HepG2 (cell line): ENCODE data around the gene UBE2O. TPM values are rescaled to one million over a fixed set of nuclear protein-coding genes. Genes with fewer than 3 reads are reported as not detected.

Experiments
- ATAC-seq: fragments of 200-7000 bp; cut with Tn5 transposase; 3 replicates; pipeline ENCODE4 v1.9.1; 2020; ENCODE audit warnings: mild to moderate bottlenecking, moderate library complexity
- BruUV-seq: library from RNA; stranded (reverse); fragments of 400-500 nt; replicated peaks from 2 replicates; lab custom pipeline; 2021; lab: Mats Ljungman, UMichigan
- CTCF ChIA-PET: fragments of 300-600 bp; formaldehyde crosslinking; extraction: SDS; loops from one replicate; lab custom pipeline; 2021; ENCODE audit warnings: low total read pairs, inconsistent platforms, low intra/inter-chr PET ratio; lab: Yijun Ruan, JAX
- POLR2A ChIA-PET: fragments of 350-600 bp; sonication (Branson Sonifier 250); formaldehyde crosslinking; loops from one replicate; lab custom pipeline; 2020; ENCODE audit warnings: antibody characterized with exemption, inconsistent platforms; lab: Yijun Ruan, JAX
- DNase-seq: peaks from one replicate; pipeline ENCODE4 v3.0.0-alpha.2; 2015; ENCODE audit warnings: low spot score
- FAIRE-seq: peaks from 3 replicates; lab custom pipeline; 2011; peaks lifted over from hg19 to GRCh38; lab: Jason Lieb, UNC
- H2AFZ ChIP-seq: one replicate; pipeline ENCODE4 v1.6.1; 2011; ENCODE audit warnings: low read length, inconsistent platforms
- H3K27ac ChIP-seq: fragments of 300-600 bp; 3 replicates; pipeline ENCODE4 v1.8.0; 2011; ENCODE audit warnings: mixed run types, mild to moderate bottlenecking, mixed read lengths, low read length, inconsistent platforms; ENCODE audit not compliant: insufficient read depth; ENCODE audit errors: extremely low read length
- H3K27me3 ChIP-seq, 2 experiments: fragments of 200-600 bp in 1 of 2; 2 replicates in 1 of 2; 3 replicates in 1 of 2; pipeline versions ENCODE4 v1.6.0 to v1.8.0; 2011; ENCODE audit warnings: low read length in 2 of 2, mild to moderate bottlenecking in 2 of 2, moderate library complexity in 2 of 2, inconsistent platforms in 1 of 2; ENCODE audit not compliant: insufficient read depth in 2 of 2, control insufficient read depth in 1 of 2
- H3K36me3 ChIP-seq, 2 experiments: fragments of 200-600 bp in 1 of 2; replicated peaks in 1 of 2; 2 replicates in 1 of 2; 3 replicates in 1 of 2; pipeline versions ENCODE4 v1.5.1 to v1.8.0; 2011; ENCODE audit warnings: low read length in 2 of 2, inconsistent platforms in 1 of 2; ENCODE audit not compliant: insufficient read depth in 2 of 2, control insufficient read depth in 1 of 2
- H3K4me1 ChIP-seq: 2 replicates; pipeline ENCODE4 v1.5.1; 2012; ENCODE audit warnings: low read length, inconsistent platforms; ENCODE audit not compliant: insufficient read depth
- H3K4me2 ChIP-seq: 2 replicates; pipeline ENCODE4 v1.6.0; 2011; ENCODE audit warnings: low read depth, low read length, inconsistent platforms
- H3K4me3 ChIP-seq, 3 experiments: fragments of 200-600 bp in 1 of 3; sonication (generic), shearing (Covaris generic) in 1 of 3; replicated peaks in 1 of 3; 2 replicates each; pipeline ENCODE4 v1.5.1; 2011 to 2016; ENCODE audit warnings: low read length in 3 of 3, inconsistent platforms in 2 of 3, low read depth in 2 of 3, mild to moderate bottlenecking in 2 of 3, control low read depth in 1 of 3, mixed read lengths in 1 of 3; ENCODE audit not compliant: insufficient read depth in 1 of 3
- H3K79me2 ChIP-seq: one replicate; pipeline ENCODE4 v1.6.1; 2011; ENCODE audit warnings: low read length, inconsistent platforms; ENCODE audit not compliant: insufficient read depth
- H3K9ac ChIP-seq: 2 replicates; pipeline ENCODE4 v1.6.0; 2011; ENCODE audit warnings: mild to moderate bottlenecking, low read depth, low read length, inconsistent platforms; ENCODE audit not compliant: insufficient read depth
- H3K9me3 ChIP-seq: 2 replicates; pipeline ENCODE4 v1.5.1; 2012; ENCODE audit warnings: mild to moderate bottlenecking, low read length
- H4K20me1 ChIP-seq: 2 replicates; pipeline ENCODE4 v1.6.0; 2011; ENCODE audit warnings: inconsistent platforms, mild to moderate bottlenecking, low read length, moderate library complexity; ENCODE audit not compliant: insufficient read depth
- AGO2 ChIP-seq: fragments of 200-400 bp; formaldehyde crosslinking; optimal IDR thresholded peaks from 2 replicates; pipeline ENCODE3; 2017; ENCODE audit warnings: mild to moderate bottlenecking, low read depth, low read length, moderate library complexity
- CENPX ChIP-seq: sonication (generic); formaldehyde crosslinking; IDR thresholded peaks from 2 replicates; pipeline ENCODE4 v1.9.0; 2021; ENCODE audit warnings: mild to moderate bottlenecking, missing genetic modification reagents, moderate library complexity
- HNRNPL ChIP-seq: fragments of 200-400 bp; formaldehyde crosslinking; IDR thresholded peaks from 2 replicates; pipeline ENCODE4 v1.6.1; 2017; ENCODE audit warnings: mild to moderate bottlenecking, low read depth, low read length
- KDM5B ChIP-seq: sonication (generic); formaldehyde crosslinking; IDR thresholded peaks from 2 replicates; pipeline ENCODE4 v1.4.0; 2020; ENCODE audit warnings: missing genetic modification reagents, mild to moderate bottlenecking, borderline replicate concordance
- RAD51 ChIP-seq: fragments of 450-650 bp; IDR thresholded peaks from 2 replicates; pipeline ENCODE4 v1.6.1; 2016; ENCODE audit warnings: borderline replicate concordance
- RBM22 ChIP-seq: fragments of 200-400 bp; formaldehyde crosslinking; optimal IDR thresholded peaks from 2 replicates; pipeline ENCODE3; 2017; ENCODE audit warnings: mild to moderate bottlenecking, low read length, moderate library complexity
- RCOR2 ChIP-seq: IDR thresholded peaks from 2 replicates; pipeline ENCODE4 v1.6.1; 2016; ENCODE audit warnings: missing biosample characterization, missing genetic modification reagents
- SMAD1 ChIP-seq: sonication (generic); formaldehyde crosslinking; IDR thresholded peaks from 2 replicates; pipeline ENCODE4 v1.4.0; 2020; ENCODE audit warnings: missing genetic modification reagents, low read depth, mild to moderate bottlenecking, borderline replicate concordance
- ZNF333 ChIP-seq: sonication (generic); formaldehyde crosslinking; IDR thresholded peaks from 2 replicates; pipeline ENCODE4 v1.4.0; 2020; ENCODE audit warnings: mild to moderate bottlenecking, missing genetic modification reagents, borderline replicate concordance
- ZNF343 ChIP-seq: sonication (generic); formaldehyde crosslinking; IDR thresholded peaks from 2 replicates; pipeline ENCODE4 v1.4.0; 2020; ENCODE audit warnings: mild to moderate bottlenecking, missing genetic modification reagents
- ZNF703 ChIP-seq: sonication (generic); formaldehyde crosslinking; IDR thresholded peaks from 2 replicates; pipeline ENCODE4 v1.5.1; 2020; ENCODE audit warnings: missing genetic modification reagents, mild to moderate bottlenecking, moderate library complexity, borderline replicate concordance
- WGBS: methylation state at CpG from one replicate; pipeline ENCODE4 v1.1.6; 2017; ENCODE audit warnings: low lambda C conversion rate; 5-methylcytosine and 5-hydroxymethylcytosine counted together
- in situ Hi-C: cut with HindIII; loops from 2 replicates; pipeline ENCODE4 v1.10.0; 2017; ENCODE audit warnings: low pct_unique_long_range_greater_than_20kb; ENCODE audit not compliant: extremely low pct_ligation_motif_present
- intact Hi-C: fragments of 100-400 bp; cut with micrococcal nuclease; formaldehyde crosslinking; loops from one replicate; pipeline ENCODE4 v1.10.0; 2022; ENCODE audit not compliant: unreplicated experiment
- polyA plus RNA-seq, 8 experiments: library from polyadenylated mRNA; depleted of rRNA in 3 of 8; stranded (reverse) in 7 of 8; unstranded in 1 of 8; fragments of >200 nt; fragmentation: Illumina TruSeq in 4 of 8; extraction: Trizol in 4 of 8; gene quantifications; 2 replicates each; pipeline versions ENCODE4 v1.2.1 to v1.2.3, GENCODE V29; 2011 to 2016; ENCODE audit warnings: low read depth in 4 of 8, missing spikeins in 1 of 8, mixed read lengths in 1 of 8; ENCODE audit not compliant: insufficient read depth in 1 of 8
- total RNA-seq, 5 experiments: library from RNA; depleted of rRNA; stranded (reverse); fragments of >200 nt; fragmentation: Illumina TruSeq; extraction: Trizol; gene quantifications; 2 replicates each; pipeline ENCODE4 v1.2.3, GENCODE V29; 2016; ENCODE audit warnings: low read depth in 1 of 5
- TF ChIP-seq, protein P1 (sequence below): sonication (generic); formaldehyde crosslinking; IDR thresholded peaks from 2 replicates; pipeline ENCODE4 v1.5.0; 2020; ENCODE audit warnings: missing genetic modification reagents
- TF ChIP-seq, protein P2 (sequence below): sonication (generic); formaldehyde crosslinking; IDR thresholded peaks from 2 replicates; pipeline ENCODE4 v1.4.0; 2020; ENCODE audit warnings: missing genetic modification reagents; ENCODE audit errors: not compliant biosample characterization
- TF ChIP-seq, protein P3 (sequence below): sonication (generic); formaldehyde crosslinking; IDR thresholded peaks from 2 replicates; pipeline ENCODE4 v1.4.0; 2020; ENCODE audit warnings: missing genetic modification reagents

Gene UBE2O
- total and polyA plus RNA-seq, 2 of the 13 experiments (the other 11 are each of a cell fraction or from before 2014, with no cell fraction given), result 21.5 to 23.5 TPM

DNA sequence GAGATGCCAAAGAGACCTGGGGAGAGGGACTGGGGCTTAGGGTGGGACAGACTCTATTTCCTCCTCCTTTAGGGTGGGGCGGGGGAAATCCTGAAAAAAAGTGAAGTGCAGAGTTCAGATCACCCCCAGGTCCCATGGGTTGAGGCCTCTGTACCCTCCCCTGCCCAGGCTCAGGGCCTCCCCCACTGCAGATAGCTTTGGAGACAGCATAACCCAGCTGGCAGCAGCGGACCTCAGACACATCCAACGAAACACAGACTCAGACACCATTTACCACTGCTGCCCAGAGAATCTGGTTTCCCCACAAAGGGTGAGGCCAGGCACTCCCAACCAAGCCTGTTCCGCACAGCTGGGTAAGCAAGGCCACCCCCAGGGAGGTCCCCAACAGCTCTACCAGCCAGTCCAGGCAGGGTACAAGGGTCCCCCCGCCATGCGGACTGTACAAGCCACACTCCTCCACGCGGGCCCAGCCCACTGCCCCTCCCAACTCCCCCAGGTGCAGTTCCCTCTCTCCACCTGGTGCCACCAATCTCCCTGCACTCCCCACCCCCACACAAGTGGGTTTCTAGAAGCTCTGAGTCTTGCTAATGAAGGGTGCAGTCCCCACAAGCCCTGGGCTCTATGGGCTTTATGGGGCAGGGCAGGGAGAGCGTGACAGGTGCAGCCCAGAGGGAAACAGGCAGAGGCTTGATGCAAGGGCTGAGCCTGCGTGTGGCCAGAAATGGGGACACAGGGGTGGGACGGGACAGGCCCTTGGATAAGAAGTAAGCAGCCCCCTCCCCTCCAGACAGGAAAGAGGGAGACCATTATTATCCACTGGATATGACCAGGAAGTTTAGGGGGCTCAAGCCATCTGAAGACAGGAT is 39.4 kb upstream of the UBE2O start (continued):
- TF ChIP-seq, protein P1, sequence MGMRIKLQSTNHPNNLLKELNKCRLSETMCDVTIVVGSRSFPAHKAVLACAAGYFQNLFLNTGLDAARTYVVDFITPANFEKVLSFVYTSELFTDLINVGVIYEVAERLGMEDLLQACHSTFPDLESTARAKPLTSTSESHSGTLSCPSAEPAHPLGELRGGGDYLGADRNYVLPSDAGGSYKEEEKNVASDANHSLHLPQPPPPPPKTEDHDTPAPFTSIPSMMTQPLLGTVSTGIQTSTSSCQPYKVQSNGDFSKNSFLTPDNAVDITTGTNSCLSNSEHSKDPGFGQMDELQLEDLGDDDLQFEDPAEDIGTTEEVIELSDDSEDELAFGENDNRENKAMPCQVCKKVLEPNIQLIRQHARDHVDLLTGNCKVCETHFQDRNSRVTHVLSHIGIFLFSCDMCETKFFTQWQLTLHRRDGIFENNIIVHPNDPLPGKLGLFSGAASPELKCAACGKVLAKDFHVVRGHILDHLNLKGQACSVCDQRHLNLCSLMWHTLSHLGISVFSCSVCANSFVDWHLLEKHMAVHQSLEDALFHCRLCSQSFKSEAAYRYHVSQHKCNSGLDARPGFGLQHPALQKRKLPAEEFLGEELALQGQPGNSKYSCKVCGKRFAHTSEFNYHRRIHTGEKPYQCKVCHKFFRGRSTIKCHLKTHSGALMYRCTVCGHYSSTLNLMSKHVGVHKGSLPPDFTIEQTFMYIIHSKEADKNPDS (CRISPR knock-in tag), result no peak
- no peak for TF ChIP-seq CENPX (CRISPR knock-in tag)
- TF ChIP-seq SMAD1 (CRISPR knock-in tag), result no peak
- TF ChIP-seq, protein P2, sequence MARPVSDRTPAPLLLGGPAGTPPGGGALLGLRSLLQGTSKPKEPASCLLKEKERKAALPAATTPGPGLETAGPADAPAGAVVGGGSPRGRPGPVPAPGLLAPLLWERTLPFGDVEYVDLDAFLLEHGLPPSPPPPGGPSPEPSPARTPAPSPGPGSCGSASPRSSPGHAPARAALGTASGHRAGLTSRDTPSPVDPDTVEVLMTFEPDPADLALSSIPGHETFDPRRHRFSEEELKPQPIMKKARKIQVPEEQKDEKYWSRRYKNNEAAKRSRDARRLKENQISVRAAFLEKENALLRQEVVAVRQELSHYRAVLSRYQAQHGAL (CRISPR knock-in tag), result no peak
- no peak for TF ChIP-seq RCOR2 (CRISPR knock-in tag)

DNA sequence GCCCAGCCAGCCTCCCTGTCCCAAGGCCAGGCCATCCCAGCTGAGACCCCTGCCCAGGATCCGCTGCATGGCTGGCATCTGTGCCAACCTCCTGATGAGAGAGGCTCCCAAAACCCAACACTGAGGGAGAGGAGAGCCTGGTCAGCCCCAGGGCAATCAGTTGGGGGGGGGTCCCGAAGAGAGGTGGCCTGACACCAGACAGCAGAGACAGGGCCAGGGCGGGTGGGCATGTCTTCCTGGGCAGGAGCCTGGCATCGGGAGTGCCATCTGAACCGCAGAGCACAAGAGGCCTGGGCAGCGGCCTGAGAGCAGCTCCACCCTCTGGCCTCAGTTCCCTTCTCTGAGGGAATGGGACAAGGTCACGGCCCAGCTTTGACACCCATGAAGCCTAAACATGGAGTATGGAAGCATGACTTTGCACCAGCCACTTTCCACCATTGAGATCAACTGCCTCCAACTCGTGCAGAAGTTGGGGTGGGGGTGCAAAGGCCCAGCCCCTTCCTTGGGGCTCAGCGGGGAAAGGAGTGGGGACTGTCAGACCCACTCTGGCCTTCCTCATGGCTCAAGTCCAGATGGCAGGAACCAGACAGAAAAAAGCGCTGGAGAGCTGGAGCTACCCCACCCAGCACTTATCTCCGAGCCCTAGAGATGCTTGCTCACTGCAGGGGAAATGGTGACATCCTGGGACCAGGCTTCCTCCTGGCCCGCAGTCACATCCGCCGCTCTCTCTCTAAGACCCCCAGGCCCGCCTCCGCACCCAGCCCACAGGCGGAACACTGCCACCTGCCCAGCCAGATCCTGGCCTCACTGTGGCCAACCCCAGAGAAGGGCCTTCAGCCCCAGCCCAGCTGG is 38.5 kb upstream of the UBE2O start:
- no peak overlapping the region for H3K9ac ChIP-seq

More for the DNA sequence above, 38.5 kb upstream of the UBE2O start:
- WGBS, result 88% methylated on average over 16 of the region's 17 CpGs
- H3K27ac ChIP-seq, result no peak overlapping the region
- peaks cover 58% of the 10 kb centered on the region for H3K4me1 ChIP-seq
- POLR2A ChIA-PET, result interaction anchor here (0.5 to 12.2 kb wide), 3 partner anchors 9 to 243 kb away, joined by 3 to 252 read pairs (median 3); partner anchors contain the start of gene RHBDF2
- TF ChIP-seq RBM22 (peak; percentile 75), ZNF703 (CRISPR knock-in tag) (no peak), ZNF343 (0 out of 2 replicates have a peak, but pooled peaks have one; percentile 45), KDM5B (CRISPR knock-in tag) (0 out of 2 replicates have a peak, but pooled peaks have one; percentile 27), ZNF333 (peak; percentile 66; the same call in 1 of the 2 replicates), RAD51 (no peak), HNRNPL (peak; percentile 80; the same call in 1 of the 2 replicates), AGO2 (peak; percentile 63)
- TF ChIP-seq, protein P3, sequence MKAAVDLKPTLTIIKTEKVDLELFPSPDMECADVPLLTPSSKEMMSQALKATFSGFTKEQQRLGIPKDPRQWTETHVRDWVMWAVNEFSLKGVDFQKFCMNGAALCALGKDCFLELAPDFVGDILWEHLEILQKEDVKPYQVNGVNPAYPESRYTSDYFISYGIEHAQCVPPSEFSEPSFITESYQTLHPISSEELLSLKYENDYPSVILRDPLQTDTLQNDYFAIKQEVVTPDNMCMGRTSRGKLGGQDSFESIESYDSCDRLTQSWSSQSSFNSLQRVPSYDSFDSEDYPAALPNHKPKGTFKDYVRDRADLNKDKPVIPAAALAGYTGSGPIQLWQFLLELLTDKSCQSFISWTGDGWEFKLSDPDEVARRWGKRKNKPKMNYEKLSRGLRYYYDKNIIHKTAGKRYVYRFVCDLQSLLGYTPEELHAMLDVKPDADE, result no peak
- in situ Hi-C loops, result no loop called here
- H3K9me3 ChIP-seq, result no peaks in the 10 kb centered on the region
- H4K20me1 ChIP-seq, result peaks cover 29% of the 10 kb centered on the region; the same call in 1 of the 2 replicates
- BruUV-seq, result no TSS peak
- CTCF ChIA-PET, result no interaction called here
- no peak for FAIRE-seq
- peak overlapping the region; percentile 72 for H3K4me2 ChIP-seq
- 0 out of 5 replicates have a peak, but pooled peaks cover 1 to 3% of the 10 kb centered on the region in 2 experiments for H3K36me3 ChIP-seq
- no peaks in the 10 kb centered on the region for H3K79me2 ChIP-seq
- DNase-seq, result no peak
- peak; percentile 8 for ATAC-seq
- H3K27me3 ChIP-seq, result no peaks in the 10 kb centered on the region
- H2AFZ ChIP-seq, result no peak overlapping the region
- H3K4me3 ChIP-seq, result peak overlapping the region in 1 of 3 experiments; percentile 47; a peak in 1 of 6 replicates
- intact Hi-C loops, result no loop called here
